B cell (primary cell): ENCODE results near the gene ZNF420. TPM values are rescaled to one million over a fixed set of nuclear protein-coding genes. Genes with fewer than 3 reads are reported as not detected.

Source experiments
- ATAC-seq: fragments of 200-7000 bp; cut with Tn5 transposase; one replicate; pipeline ENCODE4 v1.10.0; 2021; ENCODE audit warnings: low read depth, mild to moderate bottlenecking, moderate number of reproducible peaks, moderate library complexity
- CTCF ChIA-PET: fragments of 350-600 bp; sonication (Branson Sonifier 250); formaldehyde crosslinking; loops from one replicate; lab custom pipeline; 2021; ENCODE audit warnings: antibody characterized with exemption, inconsistent platforms; lab: Charles Lee
- POLR2A ChIA-PET: fragments of 350-600 bp; sonication (Branson Sonifier 250); formaldehyde crosslinking; loops from one replicate; lab custom pipeline; 2021; ENCODE audit warnings: antibody characterized with exemption; lab: Charles Lee
- DNase-seq: peaks from one replicate; pipeline ENCODE4 v3.0.0; 2013
- H2AFZ ChIP-seq: 2 replicates; pipeline ENCODE4 v1.6.1; 2012; ENCODE audit warnings: mild to moderate bottlenecking, low read depth, low read length; ENCODE audit not compliant: insufficient read depth, poor library complexity, severe bottlenecking
- H3K27ac ChIP-seq, 2 donors: 1 replicate in 1 of 2; 2 replicates in 1 of 2; pipeline ENCODE4 v1.5.1; 2012 to 2013; ENCODE audit warnings: low read length in 2 of 2, mild to moderate bottlenecking in 2 of 2, moderate library complexity in 1 of 2
- H3K27me3 ChIP-seq, 4 experiments: fragments of 200-600 bp in 1 of 4; sonication (generic) in 1 of 4; replicated peaks in 1 of 4; 1 replicate in 2 of 4; 2 replicates in 2 of 4; pipeline versions ENCODE4 v1.6.1 to v1.7.0; 2013 to 2016; ENCODE audit warnings: low read length in 3 of 4, mild to moderate bottlenecking in 2 of 4, mixed read lengths in 1 of 4, moderate library complexity in 1 of 4; ENCODE audit not compliant: insufficient read depth in 4 of 4, control insufficient read depth in 3 of 4; ENCODE audit errors: control extremely low read depth in 1 of 4
- H3K36me3 ChIP-seq, 2 experiments: replicated peaks in 1 of 2; 1 replicate in 1 of 2; 2 replicates in 1 of 2; pipeline versions ENCODE4 v1.6.1 to v1.7.1; 2013; ENCODE audit warnings: low read length in 1 of 2; ENCODE audit not compliant: insufficient read depth in 2 of 2, control insufficient read depth in 1 of 2; ENCODE audit errors: control extremely low read depth in 1 of 2, extremely low read depth in 1 of 2
- H3K4me1 ChIP-seq, 2 donors: fragments of 200-600 bp in 1 of 2; sonication (generic) in 1 of 2; 1 replicate in 1 of 2; 2 replicates in 1 of 2; pipeline versions ENCODE4 v1.5.1 to v1.6.1; 2013 to 2017; ENCODE audit warnings: low read length in 2 of 2; ENCODE audit not compliant: control insufficient read depth in 2 of 2, insufficient read depth in 2 of 2
- H3K4me2 ChIP-seq: replicated peaks from 2 replicates; pipeline ENCODE3; 2012; ENCODE audit warnings: mild to moderate bottlenecking, low read depth, low read length; ENCODE audit not compliant: poor library complexity, severe bottlenecking
- H3K4me3 ChIP-seq, 5 experiments: fragments of 200-600 bp in 1 of 5; sonication (generic) in 1 of 5; 1 replicate in 3 of 5; 2 replicates in 2 of 5; pipeline versions ENCODE4 v1.5.1 to v1.7.0; 2011 to 2016; ENCODE audit warnings: low read length in 4 of 5, mild to moderate bottlenecking in 4 of 5, low read depth in 2 of 5, control low read depth in 1 of 5, moderate library complexity in 1 of 5; ENCODE audit not compliant: insufficient read depth in 1 of 5; ENCODE audit errors: control extremely low read depth in 1 of 5, extremely low read depth in 1 of 5
- H3K79me2 ChIP-seq: fragments of 200-600 bp; sonication (generic); one replicate; pipeline ENCODE4 v1.6.0; 2016; ENCODE audit warnings: low read length; ENCODE audit not compliant: control insufficient read depth, insufficient read depth
- H3K9ac ChIP-seq: fragments of 200-600 bp; sonication (generic); 2 replicates; pipeline ENCODE4 v1.6.1; 2017; ENCODE audit warnings: mild to moderate bottlenecking, low read length, moderate library complexity
- H3K9me3 ChIP-seq, 3 donors: one replicate each; pipeline versions ENCODE4 v1.6.1 to v1.7.1; 2013; ENCODE audit warnings: low read length in 2 of 3; ENCODE audit not compliant: control insufficient read depth in 2 of 3, insufficient read depth in 1 of 3; ENCODE audit errors: control extremely low read depth in 1 of 3
- H4K20me1 ChIP-seq: 2 replicates; pipeline ENCODE4 v1.6.0; 2012; ENCODE audit warnings: mild to moderate bottlenecking, low read length; ENCODE audit not compliant: insufficient read depth, control insufficient read depth, poor library complexity, severe bottlenecking
- H3K27ac Mint-ChIP-seq: one replicate; pipeline ENCODE4 v1.8.0; 2021; ENCODE audit warnings: mixed read lengths
- H3K27me3 Mint-ChIP-seq: one replicate; pipeline ENCODE4 v1.8.0; 2021; ENCODE audit warnings: mixed read lengths
- H3K4me1 Mint-ChIP-seq: one replicate; pipeline ENCODE4 v1.8.0; 2021; ENCODE audit warnings: mixed read lengths
- H3K4me3 Mint-ChIP-seq: one replicate; pipeline ENCODE4 v1.8.0; 2021; ENCODE audit warnings: mixed read lengths
- H3K9me3 Mint-ChIP-seq: one replicate; pipeline ENCODE4 v1.8.0; 2022; ENCODE audit warnings: mixed read lengths; ENCODE audit not compliant: insufficient read depth
- EZH2 ChIP-seq: IDR thresholded peaks from 2 replicates; pipeline ENCODE4 v1.6.1; 2012; ENCODE audit warnings: borderline replicate concordance, low read depth, mild to moderate bottlenecking, moderate library complexity, low read length; ENCODE audit not compliant: insufficient read depth, poor library complexity, severe bottlenecking
- WGBS: methylation state at CpG from one replicate; pipeline ENCODE4 v1.1.5; 2013; ENCODE audit warnings: missing lambda C conversion rate; ENCODE audit not compliant: insufficient coverage; 5-methylcytosine and 5-hydroxymethylcytosine counted together
- intact Hi-C: fragments of 100-400 bp; cut with micrococcal nuclease; formaldehyde crosslinking; loops from one replicate; pipeline ENCODE4 v1.10.0; 2022
- polyA minus RNA-seq: library from RNA; depleted of rRNA, polyadenylated mRNA; stranded (reverse); fragments of >200 nt; gene quantifications from 2 replicates; pipeline ENCODE4 v1.2.3, GENCODE V29; 2012
- polyA plus RNA-seq: library from polyadenylated mRNA; depleted of rRNA; stranded (reverse); fragments of >200 nt; gene quantifications from 2 replicates; pipeline ENCODE4 v1.2.3, GENCODE V29; 2012
- total RNA-seq, 2 donors: library from RNA; stranded (reverse); fragments of 120-200 nt in 1 of 2; gene quantifications; 1 replicate in 1 of 2; 2 replicates in 1 of 2; pipeline versions ENCODE4 v1.2.3 to v1.2.4, GENCODE V29; 2013 to 2022
- TF ChIP-seq, protein P1 (sequence below): fragments of 200-600 bp; IDR thresholded peaks from one replicate; pipeline ENCODE4 v1.8.0; 2022; ENCODE audit warnings: antibody characterized with exemption, mild to moderate bottlenecking

Gene ZNF420
- total RNA-seq (17.4 and 24.9 TPM in 2 replicates), polyA plus RNA-seq (7.7 and 10.4 TPM in 2 replicates), polyA minus RNA-seq (5.0 and 9.5 TPM in 2 replicates)
- total RNA-seq (2013), result 28.0 TPM

DNA sequence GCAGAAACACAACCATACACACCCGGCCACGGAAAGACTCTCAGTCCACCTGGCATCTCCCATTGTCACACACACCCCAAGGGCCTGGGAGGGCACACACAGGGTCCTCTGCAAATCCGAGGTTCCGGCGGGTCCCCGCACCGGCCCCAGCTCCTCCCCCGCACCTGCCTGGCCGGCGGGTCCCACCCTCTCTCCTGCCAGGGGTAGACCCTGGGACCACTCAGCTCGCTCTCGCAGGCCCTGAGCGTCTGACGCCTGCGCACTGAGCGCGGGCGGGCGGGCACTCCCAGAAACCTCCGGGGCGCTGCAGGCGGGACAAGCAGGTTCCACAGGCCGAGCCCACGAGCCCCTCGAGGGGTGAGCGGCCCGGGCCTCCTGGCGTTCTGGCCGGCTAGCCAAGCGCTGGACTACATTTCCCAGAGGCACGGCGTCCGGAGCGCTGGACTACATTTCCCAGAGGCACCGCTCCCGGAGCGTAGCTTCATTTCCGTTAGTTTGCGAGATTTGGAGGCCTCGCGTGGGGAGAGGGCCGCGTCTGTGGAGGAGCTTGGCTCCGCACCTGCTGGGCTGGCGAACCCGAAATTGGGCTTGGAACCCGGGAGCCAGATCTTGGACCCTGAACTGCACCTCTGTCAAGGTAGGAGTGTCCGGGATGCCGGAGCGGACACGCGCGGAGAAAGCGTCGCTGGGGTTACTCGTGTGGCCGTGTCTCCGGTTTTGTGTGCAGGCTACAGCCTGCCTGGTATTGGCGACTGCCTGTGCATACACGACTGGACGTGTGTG lies at the start of gene ZNF420:
TSS of gene ZNF420 (plus strand) at position 500 of the 783 bp plus-strand sequence. CDS start 10,686 bp downstream, outside the sequence.
- Mint-ChIP-seq H3K27ac (peak within 1 kb of the TSS; percentile 96), H3K9me3 (peaks cover 6% of the 10 kb centered on the region), H3K4me3 (peak within 1 kb of the TSS; percentile 93), H3K4me1 (peaks cover 29% of the 10 kb centered on the region), H3K27me3 (no peaks in the 10 kb centered on the region)
- H3K9me3 ChIP-seq, result peaks cover 7 to 20% (median 10%) of the 10 kb centered on the region in 3 donors
- H3K4me1 ChIP-seq, result peaks cover 14 to 20% of the 10 kb centered on the region in 2 donors
- ChIA-PET CTCF (interaction anchor here (1.3 to 2.2 kb wide), 4 partner anchors 9 to 105 kb away, joined by 3 to 9 read pairs (median 4); partner anchors contain the start of gene ZNF585A), POLR2A (interaction anchor here (0.6 to 1.3 kb wide), 6 partner anchors 15 to 1258 kb away, joined by 3 to 4 read pairs (median 3); partner anchors contain the start of genes CATSPERG, ZNF146, ZNF527 and ZNF565)
- DNase-seq, result peak; percentile 96
- TF ChIP-seq EZH2, result no peak
- TF ChIP-seq, protein P1, sequence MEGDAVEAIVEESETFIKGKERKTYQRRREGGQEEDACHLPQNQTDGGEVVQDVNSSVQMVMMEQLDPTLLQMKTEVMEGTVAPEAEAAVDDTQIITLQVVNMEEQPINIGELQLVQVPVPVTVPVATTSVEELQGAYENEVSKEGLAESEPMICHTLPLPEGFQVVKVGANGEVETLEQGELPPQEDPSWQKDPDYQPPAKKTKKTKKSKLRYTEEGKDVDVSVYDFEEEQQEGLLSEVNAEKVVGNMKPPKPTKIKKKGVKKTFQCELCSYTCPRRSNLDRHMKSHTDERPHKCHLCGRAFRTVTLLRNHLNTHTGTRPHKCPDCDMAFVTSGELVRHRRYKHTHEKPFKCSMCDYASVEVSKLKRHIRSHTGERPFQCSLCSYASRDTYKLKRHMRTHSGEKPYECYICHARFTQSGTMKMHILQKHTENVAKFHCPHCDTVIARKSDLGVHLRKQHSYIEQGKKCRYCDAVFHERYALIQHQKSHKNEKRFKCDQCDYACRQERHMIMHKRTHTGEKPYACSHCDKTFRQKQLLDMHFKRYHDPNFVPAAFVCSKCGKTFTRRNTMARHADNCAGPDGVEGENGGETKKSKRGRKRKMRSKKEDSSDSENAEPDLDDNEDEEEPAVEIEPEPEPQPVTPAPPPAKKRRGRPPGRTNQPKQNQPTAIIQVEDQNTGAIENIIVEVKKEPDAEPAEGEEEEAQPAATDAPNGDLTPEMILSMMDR, result no peak
- whole genome bisulfite sequencing, result under 1% methylated on average over 61 of the region's 61 CpGs
- H3K9ac ChIP-seq, result peak within 1 kb of the TSS; percentile 86
- H3K79me2 ChIP-seq, result peaks cover 44% of the 10 kb centered on the region
- peaks cover 0 to 5% of the 10 kb centered on the region in 2 experiments for H3K36me3 ChIP-seq
- no peaks in the 10 kb centered on the region for H3K27me3 ChIP-seq
- intact Hi-C loops, result loop anchor here (1.0 to 5.0 kb wide), 12 partner anchors 94 to 1259 kb away; partner anchors contain the start of genes CATSPERG, ZNF540, ZNF566 and ZNF569
- ATAC-seq, result peak; percentile 95
- H3K4me2 ChIP-seq, result peak within 1 kb of the TSS; percentile 88
- peak within 1 kb of the TSS; percentile 76 to 93 (median 85) for H3K4me3 ChIP-seq
- peak within 1 kb of the TSS; percentile 71 to 89 for H3K27ac ChIP-seq
- H2AFZ ChIP-seq, result peak within 1 kb of the TSS; percentile 97
- H4K20me1 ChIP-seq, result no peaks in the 10 kb centered on the region

DNA sequence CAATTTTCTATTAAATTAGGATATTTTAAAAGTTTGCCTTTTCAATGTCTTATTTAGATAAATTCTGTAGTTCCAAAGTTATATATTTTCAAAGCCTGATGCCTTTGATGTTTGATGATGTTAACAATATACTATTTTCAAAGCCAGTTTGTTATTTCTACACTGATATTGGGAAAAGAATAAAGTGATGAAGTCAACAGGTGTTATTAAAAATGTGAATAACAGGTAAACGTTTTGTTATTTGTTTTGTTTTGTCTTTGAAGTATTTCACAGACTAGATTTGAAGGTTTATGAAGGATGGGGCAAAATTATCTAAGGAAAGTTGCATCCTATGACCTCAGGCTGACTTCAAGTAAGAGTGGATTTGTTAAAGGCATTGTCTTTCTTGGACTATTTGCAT lies 33.1 kb upstream of the ZNF420 start:
- H3K27ac Mint-ChIP-seq, result no peak overlapping the region
- Histone ChIP-seq H3K4me1 (no peaks in the 10 kb centered on the region), H3K79me2 (no peaks in the 10 kb centered on the region), H3K4me3 (no peak overlapping the region), H4K20me1 (no peaks in the 10 kb centered on the region), H2AFZ (no peak overlapping the region), H3K9me3 (peaks cover 0 to 6% (median 3%) of the 10 kb centered on the region in 3 donors), H3K9ac (no peak overlapping the region), H3K4me2 (no peak overlapping the region), H3K36me3 (no peaks in the 10 kb centered on the region), H3K27me3 (no peaks in the 10 kb centered on the region), H3K27ac (no peak overlapping the region)
- H3K27me3 Mint-ChIP-seq, result no peaks in the 10 kb centered on the region
- CTCF ChIA-PET, result no interaction called here
- ATAC-seq (no peak), DNase-seq (no peak)
- H3K4me3 Mint-ChIP-seq, result no peak overlapping the region
- TF ChIP-seq, protein P1, result no peak
- TF ChIP-seq EZH2, result no peak
- no peaks in the 10 kb centered on the region for H3K4me1 Mint-ChIP-seq
- intact Hi-C loops, result no loop called here
- peaks cover 10% of the 10 kb centered on the region for H3K9me3 Mint-ChIP-seq
- POLR2A ChIA-PET, result no interaction called here
- 40% methylated on average over 1 of the region's 1 CpG for WGBS
